SIG-M5 treated with dmso at 0.1 percent for 504 hours (cell line): ENCODE data around the gene SLC6A18.

Source experiments
- DNase-seq: peaks from one replicate; lab custom pipeline; 2025; ENCODE audit not compliant: unreplicated experiment; lab: John Stamatoyannopoulos, UW

Gene SLC6A18

DNA sequence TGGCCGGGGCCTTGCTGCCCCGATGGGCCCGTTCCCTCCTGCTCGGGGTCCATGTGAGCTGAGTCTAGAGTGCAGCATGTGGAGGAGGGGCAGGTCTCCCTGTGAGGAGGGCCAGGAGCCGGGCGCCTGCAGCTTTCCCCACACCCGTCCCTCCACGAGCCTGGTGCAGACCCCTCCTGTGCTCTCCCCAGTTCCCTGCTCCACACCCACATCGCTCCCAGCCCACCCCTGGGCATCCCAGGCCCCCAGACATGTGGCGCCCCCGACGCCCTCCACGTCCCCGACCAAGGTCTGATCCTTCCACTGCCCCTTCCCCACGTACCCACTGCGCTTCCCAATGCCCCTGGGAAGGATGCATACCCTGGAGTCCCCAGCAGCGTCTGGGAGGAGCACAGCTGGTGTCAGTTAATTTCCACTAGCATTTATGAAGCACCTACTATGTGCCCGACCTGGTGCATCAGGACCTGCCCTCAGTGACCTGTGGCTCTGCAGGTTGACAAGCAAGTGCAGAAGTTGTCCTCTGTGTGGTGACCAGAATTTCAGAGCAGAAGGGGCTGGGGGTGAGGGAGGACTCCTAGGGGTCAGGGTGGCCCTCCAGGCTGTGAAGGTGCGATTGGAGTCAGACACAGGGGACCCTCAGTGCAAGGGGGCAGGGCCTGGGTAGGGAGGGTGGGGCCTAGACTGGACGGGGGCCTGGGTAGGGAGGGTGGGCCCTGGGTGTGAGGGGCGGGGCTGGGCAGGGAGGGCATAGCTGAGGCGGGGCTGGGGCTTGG, 10.8 kb upstream of the SLC6A18 start:
- DNase-seq: no peak

DNA sequence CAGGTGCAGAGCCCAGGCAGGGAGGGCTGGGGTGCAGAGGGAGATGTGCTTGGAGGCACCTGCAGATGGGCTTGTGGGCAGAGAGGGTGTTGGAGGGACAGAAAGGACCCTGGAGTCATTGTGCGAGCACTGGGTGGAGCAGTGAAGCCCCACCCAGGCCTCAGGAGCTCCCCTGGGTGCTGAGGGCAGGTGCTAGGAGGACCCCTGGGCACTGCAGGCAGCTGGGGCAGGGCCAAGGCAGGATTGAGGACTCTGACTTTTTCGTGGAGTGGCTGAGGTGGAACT, 10.3 kb upstream of the SLC6A18 start:
- DNase-seq: no peak

- no peak for DNase-seq
Observed at GRCh38 chr5:1215320-1216096, 9.7 kb upstream of the SLC6A18 start.

- DNase-seq: no peak
Observed at GRCh38 chr5:1216211-1216917, 8.8 kb upstream of the SLC6A18 start.

- no peak for DNase-seq
Observed at GRCh38 chr5:1216918-1217295, 8.3 kb upstream of the SLC6A18 start.

DNA sequence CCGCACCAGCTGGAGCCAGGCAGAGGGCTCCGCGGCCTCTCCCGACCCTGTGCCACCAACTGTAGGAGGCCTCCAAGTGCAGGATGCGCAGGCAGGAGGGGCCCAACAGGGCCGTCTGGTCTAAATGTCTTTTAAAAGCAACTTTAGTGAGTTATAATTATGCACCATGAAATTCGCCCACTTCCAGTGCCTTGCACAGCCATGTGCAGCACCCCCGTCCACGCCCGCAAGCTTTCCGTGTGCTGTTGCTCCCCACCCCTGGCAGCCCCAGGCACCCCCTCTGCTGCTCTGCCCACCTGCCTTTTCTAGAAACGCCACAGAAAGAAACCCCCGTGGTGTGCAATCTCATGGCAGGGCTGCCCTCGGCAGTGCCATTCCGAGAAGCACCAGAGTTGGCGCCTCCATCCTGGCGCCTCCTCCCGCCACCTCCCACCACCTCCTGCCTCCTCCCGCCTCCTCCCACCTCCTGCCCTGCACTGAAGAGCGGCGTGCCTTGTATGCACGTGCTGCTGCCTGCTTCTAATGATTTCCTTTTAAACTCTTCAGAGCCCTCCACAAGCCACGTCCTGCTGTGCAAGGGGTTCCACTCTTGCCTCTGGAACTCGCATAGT, 7.5 kb upstream of the SLC6A18 start:
- DNase-seq: no peak

DNA sequence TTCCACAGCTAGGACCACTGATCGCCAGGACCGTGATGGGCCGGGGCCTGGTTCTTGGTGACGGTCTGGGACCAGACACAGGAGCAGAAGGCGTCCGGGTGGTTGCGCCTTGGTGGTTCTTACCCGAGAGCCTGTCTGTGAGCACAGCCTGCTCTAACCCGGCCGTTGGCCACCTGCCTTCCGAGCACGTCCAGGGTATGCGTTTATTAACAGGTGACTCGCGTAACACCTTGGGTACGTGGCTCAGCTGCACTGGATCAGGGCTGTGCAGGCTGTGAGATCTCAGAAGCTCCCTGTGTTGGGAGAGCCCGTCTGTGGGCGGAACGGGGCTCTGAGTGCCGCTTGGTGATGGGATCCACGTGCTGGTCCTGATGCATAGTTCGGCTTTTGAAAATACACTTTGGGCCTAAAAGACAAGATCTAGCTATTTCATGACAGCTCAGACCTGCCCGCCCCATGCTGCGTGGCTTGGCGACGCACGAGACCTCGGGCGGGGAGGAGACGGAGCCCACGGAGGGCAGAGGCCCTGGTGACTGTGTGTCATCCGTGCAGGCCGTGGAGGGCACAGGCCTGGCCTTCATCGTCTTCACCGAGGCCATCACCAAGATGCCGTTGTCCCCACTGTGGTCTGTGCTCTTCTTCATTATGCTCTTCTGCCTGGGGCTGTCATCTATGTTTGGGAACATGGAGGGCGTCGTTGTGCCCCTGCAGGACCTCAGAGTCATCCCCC, 6.7 kb upstream of the SLC6A18 start:
- no peak for DNase-seq

- no peak for DNase-seq
Observed at GRCh38 chr5:1219098-1219767, 5.9 kb upstream of the SLC6A18 start.

DNA sequence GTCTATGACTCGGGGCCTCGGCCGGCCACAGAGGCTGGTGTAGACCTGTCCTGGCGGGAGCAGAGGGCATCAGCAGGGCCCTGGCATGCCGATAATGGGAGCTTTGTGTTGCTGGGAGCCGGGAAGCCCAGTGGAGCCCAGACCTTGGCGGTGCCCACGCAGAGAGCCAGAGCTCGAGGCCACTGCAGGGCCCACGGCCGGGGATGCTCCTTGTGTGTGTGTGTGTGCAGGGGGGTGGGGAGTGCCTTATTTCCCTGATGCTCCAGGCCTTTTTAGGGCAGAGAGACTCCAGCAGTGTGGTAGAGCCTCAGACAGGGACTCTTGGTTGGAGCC, 5.4 kb upstream of the SLC6A18 start:
- DNase-seq: no peak

DNA sequence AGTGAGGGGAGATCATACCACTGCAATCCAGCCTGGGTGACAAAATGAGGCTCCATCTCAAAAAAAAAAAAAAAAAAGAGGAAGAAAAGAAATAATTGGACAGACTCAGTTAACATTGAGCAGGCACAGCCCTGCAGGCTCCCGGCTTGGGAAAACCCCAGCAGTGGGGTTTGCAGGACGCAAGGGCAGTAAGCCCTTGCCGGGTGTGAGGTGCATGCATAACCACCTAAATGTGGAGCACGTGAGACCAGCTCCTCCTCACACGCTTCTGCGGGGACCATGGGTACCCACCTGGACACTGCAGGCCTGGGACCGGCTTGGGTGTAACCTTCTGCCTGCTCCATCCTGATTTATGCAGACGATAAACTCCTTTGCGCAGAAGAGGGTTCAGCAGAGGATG, 4.8 kb upstream of the SLC6A18 start:
- DNase-seq: no peak

DNA sequence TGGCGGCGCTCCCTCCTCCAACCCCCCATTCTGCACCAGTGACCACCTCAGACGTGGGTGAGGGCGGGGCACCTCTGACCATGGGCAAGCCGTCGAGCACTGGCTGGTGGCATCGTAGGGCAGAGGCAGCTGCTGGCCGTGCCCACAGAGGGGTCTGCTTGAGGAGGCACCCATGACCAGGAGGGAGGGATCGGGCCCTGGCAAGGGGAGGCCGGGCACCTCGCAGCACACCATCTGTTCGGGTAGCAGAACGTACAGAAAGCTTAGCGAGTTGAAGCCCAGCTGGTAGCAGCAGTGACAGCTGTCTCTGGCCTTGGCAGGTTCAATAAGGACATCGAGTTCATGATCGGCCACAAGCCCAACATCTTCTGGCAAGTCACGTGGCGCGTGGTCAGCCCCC, 4.3 kb upstream of the SLC6A18 start:
- DNase-seq: no peak

DNA sequence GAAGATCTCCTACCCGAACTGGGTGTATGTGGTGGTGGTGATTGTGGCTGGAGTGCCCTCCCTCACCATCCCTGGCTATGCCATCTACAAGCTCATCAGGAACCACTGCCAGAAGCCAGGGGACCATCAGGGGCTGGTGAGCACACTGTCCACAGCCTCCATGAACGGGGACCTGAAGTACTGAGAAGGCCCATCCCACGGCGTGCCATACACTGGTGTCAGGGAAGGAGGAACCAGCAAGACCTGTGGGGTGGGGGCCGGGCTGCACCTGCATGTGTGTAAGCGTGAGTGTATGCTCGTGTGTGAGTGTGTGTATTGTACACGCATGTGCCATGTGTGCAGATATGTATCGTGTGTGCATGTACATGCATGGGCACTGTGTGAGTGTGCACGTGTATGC, 3.5 kb upstream of the SLC6A18 start:
- no peak for DNase-seq

GRCh38 chr5:1222147-1222546, 3.0 kb upstream of the SLC6A18 start:
- no peak for DNase-seq

- no peak for DNase-seq
Observed at GRCh38 chr5:1222621-1223277, 2.4 kb upstream of the SLC6A18 start.

GRCh38 chr5:1223278-1223670, 1.9 kb upstream of the SLC6A18 start:
- DNase-seq: no peak

- no peak for DNase-seq
Observed at GRCh38 chr5:1224631-1225030, 550 bp upstream of the SLC6A18 start.

DNA sequence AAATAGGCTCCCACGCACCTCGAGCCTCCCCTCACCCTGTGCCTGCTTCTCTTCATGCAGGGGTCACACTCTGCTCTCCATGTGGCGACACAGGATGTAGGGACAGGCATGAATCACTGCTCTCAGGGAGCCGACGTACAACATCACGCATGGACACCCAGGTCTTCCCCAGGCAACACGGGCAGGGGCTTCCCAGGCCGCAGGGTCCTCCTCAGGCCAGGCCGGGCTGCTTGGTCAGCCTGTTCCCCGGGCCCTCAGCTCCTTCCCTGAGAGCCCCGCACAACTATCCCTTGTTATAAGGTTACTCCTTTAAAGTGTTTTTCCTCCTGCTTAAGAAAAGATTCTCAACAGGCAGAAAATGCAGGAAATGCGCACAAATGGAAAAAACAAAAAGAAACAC, 1.1 kb downstream of the SLC6A18 start:
- no peak for DNase-seq

DNA sequence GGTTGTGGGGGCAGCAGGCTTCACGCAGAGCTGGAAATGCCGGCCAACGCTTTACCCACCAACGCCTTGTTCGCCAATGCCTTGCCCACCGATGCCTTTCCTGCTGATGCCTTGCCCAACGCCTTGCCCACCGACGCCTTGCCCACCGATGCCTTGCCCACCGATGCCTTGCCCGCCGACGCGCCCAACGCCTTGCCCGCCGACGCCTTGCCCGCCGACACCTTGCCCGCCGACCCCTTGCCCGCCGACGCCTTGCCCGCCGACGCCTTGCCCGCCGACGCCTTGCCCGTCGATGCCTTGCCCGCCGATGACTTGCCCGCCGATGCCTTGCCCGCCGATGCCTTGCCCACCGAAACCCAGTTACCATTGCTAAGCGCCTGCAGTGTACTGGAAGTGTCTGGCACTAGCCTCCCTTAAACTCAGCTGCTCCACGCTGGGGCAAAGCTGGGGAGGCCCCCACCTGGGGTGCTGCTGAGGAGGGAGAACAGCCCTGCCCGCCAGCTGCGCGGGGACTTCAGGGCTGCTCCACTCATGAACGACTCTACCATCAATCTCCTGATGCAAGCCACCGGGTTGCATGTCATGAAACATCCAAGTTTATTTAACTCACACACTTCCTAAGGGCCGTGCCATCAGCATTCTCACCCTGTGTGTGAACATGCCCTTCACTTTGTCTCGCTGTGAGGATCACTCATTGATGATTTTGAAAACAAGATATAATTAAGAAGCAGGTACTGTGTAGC, 1.8 kb downstream of the SLC6A18 start:
- no peak for DNase-seq

DNA sequence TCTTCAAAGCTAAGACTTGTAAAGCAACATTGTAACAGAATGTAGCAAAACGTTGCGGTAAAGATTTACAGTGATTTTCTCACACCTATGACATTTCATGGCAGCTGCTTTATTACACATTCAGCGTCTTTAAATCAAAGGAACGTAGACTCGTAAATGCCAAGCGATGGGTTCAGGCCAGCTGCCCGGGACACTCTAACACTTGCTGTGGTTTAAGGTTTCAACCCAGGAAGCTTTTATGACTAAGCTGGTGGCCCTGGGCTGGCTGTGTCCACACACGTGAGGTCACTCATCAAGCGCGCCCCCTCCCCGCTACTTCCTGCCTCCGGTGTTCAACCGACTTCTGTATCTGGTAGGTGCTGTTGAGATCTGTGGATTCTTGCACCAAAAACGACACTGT, 2.5 kb downstream of the SLC6A18 start:
- DNase-seq: no peak

- DNase-seq: no peak
Observed at GRCh38 chr5:1228120-1228519, 2.9 kb downstream of the SLC6A18 start.
